AG09319 (cell line): Measurements from ENCODE around the gene IFNLR1.

Experiments used
- DNase-seq: peaks from one replicate; pipeline ENCODE4 v3.0.0-alpha.2; 2010; ENCODE audit warnings: low read depth; ENCODE audit errors: extremely low read depth
- TF ChIP-seq, protein P1 (sequence below): IDR thresholded peaks from 2 replicates; pipeline ENCODE4 v1.5.1; 2011; ENCODE audit warnings: low read depth, mild to moderate bottlenecking, inconsistent platforms, low read length, moderate library complexity

The IFNLR1 gene

GRCh38 chr1:24165500-24165899, 21.6 kb downstream of the IFNLR1 start:
- DNase-seq: no peak

GRCh38 chr1:24164004-24164403, 23.1 kb downstream of the IFNLR1 start:
- no peak for DNase-seq
- TF ChIP-seq, protein P1, sequence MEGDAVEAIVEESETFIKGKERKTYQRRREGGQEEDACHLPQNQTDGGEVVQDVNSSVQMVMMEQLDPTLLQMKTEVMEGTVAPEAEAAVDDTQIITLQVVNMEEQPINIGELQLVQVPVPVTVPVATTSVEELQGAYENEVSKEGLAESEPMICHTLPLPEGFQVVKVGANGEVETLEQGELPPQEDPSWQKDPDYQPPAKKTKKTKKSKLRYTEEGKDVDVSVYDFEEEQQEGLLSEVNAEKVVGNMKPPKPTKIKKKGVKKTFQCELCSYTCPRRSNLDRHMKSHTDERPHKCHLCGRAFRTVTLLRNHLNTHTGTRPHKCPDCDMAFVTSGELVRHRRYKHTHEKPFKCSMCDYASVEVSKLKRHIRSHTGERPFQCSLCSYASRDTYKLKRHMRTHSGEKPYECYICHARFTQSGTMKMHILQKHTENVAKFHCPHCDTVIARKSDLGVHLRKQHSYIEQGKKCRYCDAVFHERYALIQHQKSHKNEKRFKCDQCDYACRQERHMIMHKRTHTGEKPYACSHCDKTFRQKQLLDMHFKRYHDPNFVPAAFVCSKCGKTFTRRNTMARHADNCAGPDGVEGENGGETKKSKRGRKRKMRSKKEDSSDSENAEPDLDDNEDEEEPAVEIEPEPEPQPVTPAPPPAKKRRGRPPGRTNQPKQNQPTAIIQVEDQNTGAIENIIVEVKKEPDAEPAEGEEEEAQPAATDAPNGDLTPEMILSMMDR: no peak

More at GRCh38 chr1:24165500-24165899, 21.6 kb downstream of the IFNLR1 start:
- TF ChIP-seq, protein P1: no peak

DNA sequence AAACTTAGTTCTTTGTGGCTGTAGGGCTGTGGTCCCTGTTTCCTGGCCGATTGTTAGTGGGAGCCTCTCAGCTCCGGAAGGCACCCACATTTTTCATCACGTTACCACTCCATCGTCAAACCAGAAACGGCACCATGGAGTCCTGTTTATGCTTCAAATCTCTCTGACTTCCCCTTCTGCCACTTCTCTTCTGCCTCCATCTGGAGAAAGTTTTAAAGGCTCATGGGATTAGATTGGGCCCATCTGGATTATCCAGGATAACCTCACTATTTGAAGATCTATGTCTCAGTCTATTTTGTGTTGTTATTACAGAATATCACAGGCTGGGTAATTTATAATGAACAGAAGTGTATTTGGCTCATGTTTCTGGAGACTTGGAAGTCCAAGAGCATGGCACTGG, 24.9 kb downstream of the IFNLR1 start:
- no peak for DNase-seq
- TF ChIP-seq, protein P1: no peak

- DNase-seq: no peak
- TF ChIP-seq, protein P1: no peak
Measured at GRCh38 chr1:24161270-24161669, 25.8 kb downstream of the IFNLR1 start.

DNA sequence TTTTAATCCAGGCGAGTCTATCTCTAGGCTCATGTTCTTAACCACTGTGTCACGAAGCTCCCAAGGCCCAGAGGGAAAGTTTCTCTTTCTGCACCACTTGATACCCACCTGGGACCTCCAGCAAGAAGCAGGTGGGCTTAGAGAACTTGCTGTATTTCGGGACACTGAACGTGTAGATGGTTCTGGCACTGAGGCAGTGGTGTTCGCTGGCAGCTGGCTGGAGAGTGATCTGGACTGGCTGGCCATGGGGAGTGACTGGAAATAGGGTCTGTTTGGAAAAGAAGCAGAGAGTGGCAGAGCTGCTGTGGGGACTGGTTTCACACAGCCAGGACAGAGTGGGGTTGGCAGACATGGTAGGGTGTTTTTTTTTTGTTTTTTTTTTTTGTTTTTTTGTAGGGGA, 27.7 kb downstream of the IFNLR1 start:
- TF ChIP-seq, protein P1: no peak
- no peak for DNase-seq

GRCh38 chr1:24157918-24158481, 29.1 kb downstream of the IFNLR1 start:
- TF ChIP-seq, protein P1: peak; percentile 7
- no peak for DNase-seq

DNA sequence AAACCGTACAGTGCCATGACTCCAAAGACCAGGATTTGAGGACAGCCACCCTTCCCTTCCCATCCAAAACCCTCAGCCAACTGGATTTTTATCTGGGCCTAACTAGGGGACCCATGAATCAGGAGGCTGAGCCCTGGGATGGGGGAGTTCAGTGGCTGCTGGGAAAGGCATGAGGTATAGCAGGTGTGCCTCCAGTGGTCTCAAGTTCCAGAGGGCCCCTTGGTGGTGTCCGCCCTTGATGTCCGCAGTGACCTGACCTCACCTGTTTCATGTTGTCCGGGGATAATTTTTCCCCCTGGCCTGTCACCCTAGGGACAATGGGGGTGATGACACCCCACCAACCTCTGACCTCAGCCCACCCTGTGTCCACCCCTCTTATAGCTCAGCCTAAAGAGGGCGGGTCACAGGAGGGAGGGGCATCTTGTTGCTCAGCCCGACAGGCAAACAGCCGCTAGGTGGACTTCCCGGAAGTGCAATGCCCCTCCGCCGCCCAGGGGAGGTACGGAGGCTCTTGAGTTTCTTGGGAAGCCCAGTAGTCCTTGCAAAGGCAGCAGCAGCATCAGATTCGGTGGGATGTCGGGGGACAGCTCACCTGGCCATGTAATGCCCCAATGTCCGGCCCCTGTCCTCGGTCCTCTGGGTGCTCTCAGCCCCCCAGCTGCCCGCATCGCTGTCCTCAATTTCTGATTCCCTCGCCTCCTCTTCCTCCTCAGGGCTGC, 30.4 kb downstream of the IFNLR1 start:
- TF ChIP-seq, protein P1: no peak
- no peak for DNase-seq
